ENCODE results near the gene RRAS2. TPM values are rescaled to one million over a fixed set of nuclear protein-coding genes. Genes with fewer than 3 reads are reported as not detected.

The RRAS2 gene
- total RNA-seq, 4 donors from 2014 or later = 51.5 to 81.4 (median 66.8) TPM

- TF ChIP-seq POLR2A (IDR thresholded peaks at IDR 0.05) = no peak
- no peak for TF ChIP-seq CTCF (IDR thresholded peaks at IDR 0.05)
- H3K9me3 ChIP-seq = no peaks in the 10 kb centered on the region
- H3K4me1 ChIP-seq = peaks cover 0 to 20% of the 10 kb centered on the region in 2 donors
- H3K4me3 ChIP-seq (replicated peaks in 1 of 3) = no peak overlapping the region
- H3K27me3 ChIP-seq = no peaks in the 10 kb centered on the region
- H3K36me3 ChIP-seq = no peaks in the 10 kb centered on the region
- DNase-seq = no peak
- 98 to 100% methylated on average over 7 of the region's 7 CpGs for WGBS, 2 donors
- intact Hi-C loops (cut with DNase I) = no loop called here
- no peak overlapping the region for H3K27ac ChIP-seq
These were observed 53.3 kb downstream of the RRAS2 start for GRCh38 chr11:14305649-14306048.

- no peak for TF ChIP-seq POLR2A (IDR thresholded peaks at IDR 0.05)
- TF ChIP-seq CTCF (IDR thresholded peaks at IDR 0.05) = no peak
- no peak overlapping the region for H3K4me3 ChIP-seq (replicated peaks in 1 of 3)
- H3K9me3 ChIP-seq = no peaks in the 10 kb centered on the region
- H3K27ac ChIP-seq = no peak overlapping the region
- H3K4me1 ChIP-seq = peaks cover 0 to 18% of the 10 kb centered on the region in 2 donors
- no peak for DNase-seq
- intact Hi-C loops (cut with DNase I) = no loop called here
- no peaks in the 10 kb centered on the region for H3K27me3 ChIP-seq
- H3K36me3 ChIP-seq = no peaks in the 10 kb centered on the region
These were observed 54.4 kb downstream of the RRAS2 start for GRCh38 chr11:14304601-14305000.

GRCh38 chr11:14300661-14301304 lies 58.2 kb downstream of the RRAS2 start:
- Histone ChIP-seq H3K4me1 (peaks cover 0 to 7% of the 10 kb centered on the region in 2 donors), H3K27me3 (no peaks in the 10 kb centered on the region), H3K36me3 (no peaks in the 10 kb centered on the region), H3K4me3 (replicated peaks in 1 of 3) (no peak overlapping the region), H3K9me3 (no peaks in the 10 kb centered on the region), H3K27ac (no peak overlapping the region)
- peak; percentile 44 to 54 for DNase-seq
- 41 to 54% methylated on average over 6 of the region's 6 CpGs for WGBS, 2 donors
- TF ChIP-seq CTCF (IDR thresholded peaks at IDR 0.05) (peak; percentile 37 to 79 (median 69)), POLR2A (IDR thresholded peaks at IDR 0.05) (no peak)
- intact Hi-C loops (cut with DNase I) = no loop called here

GRCh38 chr11:14299921-14300320 lies 59.1 kb downstream of the RRAS2 start:
- Histone ChIP-seq H3K9me3 (no peaks in the 10 kb centered on the region), H3K36me3 (no peaks in the 10 kb centered on the region), H3K27ac (no peak overlapping the region), H3K27me3 (no peaks in the 10 kb centered on the region), H3K4me1 (peaks cover 0 to 7% of the 10 kb centered on the region in 2 donors), H3K4me3 (replicated peaks in 1 of 3) (no peak overlapping the region)
- intact Hi-C loops (cut with DNase I) = loop anchor here (10.0 kb wide), 1 partner anchor 155 kb away; no protein-coding TSS in a partner anchor
- DNase-seq = no peak
- TF ChIP-seq POLR2A (IDR thresholded peaks at IDR 0.05) = no peak
- no peak for TF ChIP-seq CTCF (IDR thresholded peaks at IDR 0.05)
- 81 to 89% methylated on average over 1 of the region's 1 CpG for WGBS, 2 donors

- WGBS, 2 donors = 83 to 90% methylated on average over 3 of the region's 3 CpGs
- no peaks in the 10 kb centered on the region for H3K36me3 ChIP-seq
- H3K9me3 ChIP-seq = no peaks in the 10 kb centered on the region
- H3K27me3 ChIP-seq = no peaks in the 10 kb centered on the region
- intact Hi-C loops (cut with DNase I) = loop anchor here (10.0 kb wide), 1 partner anchor 164 kb away; no protein-coding TSS in a partner anchor
- no peaks in the 10 kb centered on the region for H3K4me1 ChIP-seq
- TF ChIP-seq CTCF (IDR thresholded peaks at IDR 0.05) (no peak), POLR2A (IDR thresholded peaks at IDR 0.05) (no peak)
- H3K4me3 ChIP-seq (replicated peaks in 1 of 3) = no peak overlapping the region
- no peak for DNase-seq
- no peak overlapping the region for H3K27ac ChIP-seq
These were observed 68.6 kb downstream of the RRAS2 start for GRCh38 chr11:14290422-14290821.
